HEK293 (cell line): ENCODE results near the gene NDUFB6.

Source experiments
- HOXD13 ChIP-seq: sonication (generic); formaldehyde crosslinking; IDR thresholded peaks from 2 replicates; pipeline ENCODE4 v1.8.0; 2022; ENCODE audit warnings: missing genetic modification reagents, borderline replicate concordance
- KLF7 ChIP-seq: fragments of 450-650 bp; formaldehyde crosslinking; IDR thresholded peaks from 2 replicates; pipeline ENCODE4 v1.5.1; 2016; ENCODE audit warnings: missing biosample characterization, missing genetic modification characterization, borderline replicate concordance
- KLF9 ChIP-seq: fragments of 450-650 bp; formaldehyde crosslinking; IDR thresholded peaks from 2 replicates; pipeline ENCODE4 v1.5.1; 2016; ENCODE audit warnings: missing biosample characterization, missing genetic modification characterization, low read depth
- MEIS1 ChIP-seq: sonication (generic); formaldehyde crosslinking; IDR thresholded peaks from 2 replicates; pipeline ENCODE4 v1.8.1; 2022; ENCODE audit warnings: missing genetic modification reagents, mild to moderate bottlenecking, borderline replicate concordance
- MZF1 ChIP-seq: fragments of 450-650 bp; formaldehyde crosslinking; IDR thresholded peaks from 2 replicates; pipeline ENCODE4 v1.5.1; 2017; ENCODE audit warnings: missing biosample characterization, missing genetic modification characterization, borderline replicate concordance
- ZIC2 ChIP-seq: fragments of 450-650 bp; formaldehyde crosslinking; IDR thresholded peaks from 2 replicates; pipeline ENCODE4 v1.5.1; 2016; ENCODE audit warnings: missing biosample characterization, missing genetic modification characterization
- ZNF121 ChIP-seq: fragments of 450-650 bp; formaldehyde crosslinking; IDR thresholded peaks from 2 replicates; pipeline ENCODE4 v1.5.1; 2016; ENCODE audit warnings: missing biosample characterization, missing genetic modification characterization
- ZNF132 ChIP-seq: fragments of 450-650 bp; formaldehyde crosslinking; IDR thresholded peaks from 2 replicates; pipeline ENCODE4 v1.5.1; 2017; ENCODE audit warnings: missing biosample characterization, missing genetic modification characterization, borderline replicate concordance
- ZNF175 ChIP-seq: fragments of 450-650 bp; formaldehyde crosslinking; IDR thresholded peaks from 2 replicates; pipeline ENCODE4 v1.5.1; 2016; ENCODE audit warnings: missing biosample characterization, missing genetic modification characterization
- ZNF221 ChIP-seq: fragments of 450-650 bp; formaldehyde crosslinking; IDR thresholded peaks from 2 replicates; pipeline ENCODE4 v1.5.1; 2017; ENCODE audit warnings: missing biosample characterization, missing genetic modification characterization, borderline replicate concordance
- ZNF223 ChIP-seq: fragments of 450-650 bp; formaldehyde crosslinking; IDR thresholded peaks from 2 replicates; pipeline ENCODE4 v1.5.1; 2016; ENCODE audit warnings: missing biosample characterization, missing genetic modification characterization
- ZNF324 ChIP-seq: fragments of 450-650 bp; formaldehyde crosslinking; IDR thresholded peaks from 2 replicates; pipeline ENCODE4 v1.5.1; 2016; ENCODE audit warnings: missing biosample characterization, missing genetic modification characterization
- ZNF423 ChIP-seq: fragments of 450-650 bp; formaldehyde crosslinking; IDR thresholded peaks from 2 replicates; pipeline ENCODE4 v1.5.1; 2016; ENCODE audit warnings: missing biosample characterization, missing genetic modification characterization
- ZNF530 ChIP-seq: fragments of 450-650 bp; formaldehyde crosslinking; IDR thresholded peaks from 2 replicates; pipeline ENCODE4 v1.5.1; 2016; ENCODE audit warnings: low read depth, missing biosample characterization, missing genetic modification characterization
- ZNF555 ChIP-seq: fragments of 450-650 bp; formaldehyde crosslinking; conservative IDR thresholded peaks from 2 replicates; pipeline ENCODE4 v1.5.1; 2017; ENCODE audit warnings: missing biosample characterization, mild to moderate bottlenecking, missing genetic modification characterization, inconsistent platforms
- ZNF560 ChIP-seq: fragments of 450-650 bp; formaldehyde crosslinking; IDR thresholded peaks from 2 replicates; pipeline ENCODE4 v1.5.1; 2017; ENCODE audit warnings: missing biosample characterization, missing genetic modification characterization, borderline replicate concordance
- ZNF660 ChIP-seq: fragments of 450-650 bp; IDR thresholded peaks from 2 replicates; pipeline ENCODE4 v1.5.1; 2018; ENCODE audit warnings: missing biosample characterization, mild to moderate bottlenecking, missing genetic modification characterization
- ZNF747 ChIP-seq: fragments of 450-650 bp; formaldehyde crosslinking; IDR thresholded peaks from 2 replicates; pipeline ENCODE4 v1.5.1; 2016; ENCODE audit warnings: missing biosample characterization, missing genetic modification characterization
- ZNF776 ChIP-seq: fragments of 450-650 bp; formaldehyde crosslinking; IDR thresholded peaks from 2 replicates; pipeline ENCODE4 v1.5.0; 2017; ENCODE audit warnings: missing biosample characterization, missing genetic modification characterization, borderline replicate concordance
- ZNF830 ChIP-seq: fragments of 450-650 bp; IDR thresholded peaks from 2 replicates; pipeline ENCODE4 v1.5.0; 2018; ENCODE audit warnings: missing biosample characterization, missing genetic modification characterization, low read depth, mild to moderate bottlenecking, moderate library complexity
- ZNF837 ChIP-seq: fragments of 450-650 bp; formaldehyde crosslinking; IDR thresholded peaks from 2 replicates; pipeline ENCODE4 v1.5.1; 2016; ENCODE audit warnings: missing biosample characterization, missing genetic modification characterization
- TF ChIP-seq, protein P1 (sequence below): fragments of 450-650 bp; formaldehyde crosslinking; IDR thresholded peaks from 2 replicates; pipeline ENCODE4 v1.5.1; 2016; ENCODE audit warnings: missing biosample characterization, missing genetic modification characterization, borderline replicate concordance
- TF ChIP-seq, protein P2 (sequence below): fragments of 450-650 bp; formaldehyde crosslinking; IDR thresholded peaks from 2 replicates; pipeline ENCODE4 v1.5.1; 2017; ENCODE audit warnings: missing biosample characterization, missing genetic modification characterization
- TF ChIP-seq, protein P3 (sequence below): fragments of 450-650 bp; formaldehyde crosslinking; IDR thresholded peaks from 2 replicates; pipeline ENCODE4 v1.5.1; 2016; ENCODE audit warnings: missing biosample characterization, missing genetic modification characterization
- TF ChIP-seq, protein P4 (sequence below): fragments of 450-650 bp; formaldehyde crosslinking; IDR thresholded peaks from 2 replicates; pipeline ENCODE4 v1.5.1; 2016; ENCODE audit warnings: missing biosample characterization, missing genetic modification characterization
- TF ChIP-seq, protein P5 (sequence below): fragments of 450-650 bp; formaldehyde crosslinking; IDR thresholded peaks from 2 replicates; pipeline ENCODE4 v1.5.1; 2016; ENCODE audit warnings: missing biosample characterization, missing genetic modification characterization
- TF ChIP-seq, protein P6 (sequence below): fragments of 450-650 bp; formaldehyde crosslinking; IDR thresholded peaks from 2 replicates; pipeline ENCODE4 v1.5.1; 2016; ENCODE audit warnings: missing biosample characterization, missing genetic modification characterization, low read depth
- TF ChIP-seq, protein P7 (sequence below): fragments of 450-650 bp; formaldehyde crosslinking; IDR thresholded peaks from 2 replicates; pipeline ENCODE4 v1.5.1; 2016; ENCODE audit warnings: missing biosample characterization, missing genetic modification characterization

NDUFB6 gene

DNA sequence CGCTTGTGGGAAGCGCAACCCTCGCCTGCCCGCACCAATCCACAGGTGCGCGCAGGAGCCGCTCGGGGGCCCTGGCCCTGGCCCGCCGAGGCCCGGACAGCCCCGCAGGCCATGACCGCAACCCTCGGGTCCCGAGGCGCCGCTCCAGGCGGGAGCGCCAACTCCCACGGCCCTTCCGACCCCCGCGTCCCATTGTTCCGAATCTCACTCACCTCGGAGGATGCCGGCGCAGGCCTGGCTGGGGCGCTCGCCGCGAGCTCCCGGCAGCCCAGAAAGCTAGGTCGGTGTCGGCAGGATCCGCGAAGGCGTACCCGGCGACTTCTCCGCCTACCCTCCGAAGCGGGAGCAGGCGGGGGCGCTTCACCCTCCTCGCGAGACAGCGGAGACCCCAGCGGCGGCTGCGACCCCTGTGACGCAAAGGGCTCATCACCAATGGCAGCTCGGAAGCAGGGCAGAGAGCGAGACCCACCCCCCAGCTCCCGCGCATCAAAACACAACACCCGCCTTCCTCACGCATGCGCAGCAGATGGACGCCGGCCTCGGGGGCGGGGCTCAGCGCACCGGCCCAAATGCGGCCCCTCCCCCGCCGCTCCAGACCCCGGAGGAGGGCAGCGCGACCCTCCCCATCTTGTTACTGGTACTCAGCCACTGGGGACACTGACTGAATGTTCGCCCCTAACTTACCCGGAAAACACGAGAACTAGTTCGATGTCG, 22.2 kb downstream of the NDUFB6 start (continued):
- TF ChIP-seq KLF9 (tag by site-specific recombination): peak; percentile 88
- TF ChIP-seq HOXD13 (CRISPR knock-in tag): no peak
- TF ChIP-seq MZF1 (tag by site-specific recombination): 0 out of 2 replicates have a peak, but pooled peaks have one; percentile 94
- TF ChIP-seq ZNF660: no peak
- no peak for TF ChIP-seq ZNF830 (tag by site-specific recombination)
- no peak for TF ChIP-seq ZNF221 (tag by site-specific recombination)
- TF ChIP-seq ZNF555: no peak
- TF ChIP-seq, protein P1, sequence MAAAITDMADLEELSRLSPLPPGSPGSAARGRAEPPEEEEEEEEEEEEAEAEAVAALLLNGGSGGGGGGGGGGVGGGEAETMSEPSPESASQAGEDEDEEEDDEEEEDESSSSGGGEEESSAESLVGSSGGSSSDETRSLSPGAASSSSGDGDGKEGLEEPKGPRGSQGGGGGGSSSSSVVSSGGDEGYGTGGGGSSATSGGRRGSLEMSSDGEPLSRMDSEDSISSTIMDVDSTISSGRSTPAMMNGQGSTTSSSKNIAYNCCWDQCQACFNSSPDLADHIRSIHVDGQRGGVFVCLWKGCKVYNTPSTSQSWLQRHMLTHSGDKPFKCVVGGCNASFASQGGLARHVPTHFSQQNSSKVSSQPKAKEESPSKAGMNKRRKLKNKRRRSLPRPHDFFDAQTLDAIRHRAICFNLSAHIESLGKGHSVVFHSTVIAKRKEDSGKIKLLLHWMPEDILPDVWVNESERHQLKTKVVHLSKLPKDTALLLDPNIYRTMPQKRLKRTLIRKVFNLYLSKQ (tag by site-specific recombination): no peak
- TF ChIP-seq ZNF324: no peak
- no peak for TF ChIP-seq ZNF530 (tag by site-specific recombination)
- no peak for TF ChIP-seq ZNF747 (tag by site-specific recombination)
- TF ChIP-seq, protein P2, sequence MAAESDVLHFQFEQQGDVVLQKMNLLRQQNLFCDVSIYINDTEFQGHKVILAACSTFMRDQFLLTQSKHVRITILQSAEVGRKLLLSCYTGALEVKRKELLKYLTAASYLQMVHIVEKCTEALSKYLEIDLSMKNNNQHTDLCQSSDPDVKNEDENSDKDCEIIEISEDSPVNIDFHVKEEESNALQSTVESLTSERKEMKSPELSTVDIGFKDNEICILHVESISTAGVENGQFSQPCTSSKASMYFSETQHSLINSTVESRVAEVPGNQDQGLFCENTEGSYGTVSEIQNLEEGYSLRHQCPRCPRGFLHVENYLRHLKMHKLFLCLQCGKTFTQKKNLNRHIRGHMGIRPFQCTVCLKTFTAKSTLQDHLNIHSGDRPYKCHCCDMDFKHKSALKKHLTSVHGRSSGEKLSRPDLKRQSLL (tag by site-specific recombination): no peak
- TF ChIP-seq, protein P3, sequence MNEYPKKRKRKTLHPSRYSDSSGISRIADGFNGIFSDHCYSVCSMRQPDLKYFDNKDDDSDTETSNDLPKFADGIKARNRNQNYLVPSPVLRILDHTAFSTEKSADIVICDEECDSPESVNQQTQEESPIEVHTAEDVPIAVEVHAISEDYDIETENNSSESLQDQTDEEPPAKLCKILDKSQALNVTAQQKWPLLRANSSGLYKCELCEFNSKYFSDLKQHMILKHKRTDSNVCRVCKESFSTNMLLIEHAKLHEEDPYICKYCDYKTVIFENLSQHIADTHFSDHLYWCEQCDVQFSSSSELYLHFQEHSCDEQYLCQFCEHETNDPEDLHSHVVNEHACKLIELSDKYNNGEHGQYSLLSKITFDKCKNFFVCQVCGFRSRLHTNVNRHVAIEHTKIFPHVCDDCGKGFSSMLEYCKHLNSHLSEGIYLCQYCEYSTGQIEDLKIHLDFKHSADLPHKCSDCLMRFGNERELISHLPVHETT (tag by site-specific recombination): no peak
- TF ChIP-seq ZNF560 (tag by site-specific recombination): no peak
- TF ChIP-seq, protein P4, sequence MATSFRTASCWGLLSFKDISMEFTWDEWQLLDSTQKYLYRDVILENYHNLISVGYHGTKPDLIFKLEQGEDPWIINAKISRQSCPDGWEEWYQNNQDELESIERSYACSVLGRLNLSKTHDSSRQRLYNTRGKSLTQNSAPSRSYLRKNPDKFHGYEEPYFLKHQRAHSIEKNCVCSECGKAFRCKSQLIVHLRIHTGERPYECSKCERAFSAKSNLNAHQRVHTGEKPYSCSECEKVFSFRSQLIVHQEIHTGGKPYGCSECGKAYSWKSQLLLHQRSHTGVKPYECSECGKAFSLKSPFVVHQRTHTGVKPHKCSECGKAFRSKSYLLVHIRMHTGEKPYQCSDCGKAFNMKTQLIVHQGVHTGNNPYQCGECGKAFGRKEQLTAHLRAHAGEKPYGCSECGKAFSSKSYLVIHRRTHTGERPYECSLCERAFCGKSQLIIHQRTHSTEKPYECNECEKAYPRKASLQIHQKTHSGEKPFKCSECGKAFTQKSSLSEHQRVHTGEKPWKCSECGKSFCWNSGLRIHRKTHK: no peak
- no peak for TF ChIP-seq ZNF175 (tag by site-specific recombination)
- TF ChIP-seq MEIS1 (CRISPR knock-in tag): no peak
- TF ChIP-seq, protein P5, sequence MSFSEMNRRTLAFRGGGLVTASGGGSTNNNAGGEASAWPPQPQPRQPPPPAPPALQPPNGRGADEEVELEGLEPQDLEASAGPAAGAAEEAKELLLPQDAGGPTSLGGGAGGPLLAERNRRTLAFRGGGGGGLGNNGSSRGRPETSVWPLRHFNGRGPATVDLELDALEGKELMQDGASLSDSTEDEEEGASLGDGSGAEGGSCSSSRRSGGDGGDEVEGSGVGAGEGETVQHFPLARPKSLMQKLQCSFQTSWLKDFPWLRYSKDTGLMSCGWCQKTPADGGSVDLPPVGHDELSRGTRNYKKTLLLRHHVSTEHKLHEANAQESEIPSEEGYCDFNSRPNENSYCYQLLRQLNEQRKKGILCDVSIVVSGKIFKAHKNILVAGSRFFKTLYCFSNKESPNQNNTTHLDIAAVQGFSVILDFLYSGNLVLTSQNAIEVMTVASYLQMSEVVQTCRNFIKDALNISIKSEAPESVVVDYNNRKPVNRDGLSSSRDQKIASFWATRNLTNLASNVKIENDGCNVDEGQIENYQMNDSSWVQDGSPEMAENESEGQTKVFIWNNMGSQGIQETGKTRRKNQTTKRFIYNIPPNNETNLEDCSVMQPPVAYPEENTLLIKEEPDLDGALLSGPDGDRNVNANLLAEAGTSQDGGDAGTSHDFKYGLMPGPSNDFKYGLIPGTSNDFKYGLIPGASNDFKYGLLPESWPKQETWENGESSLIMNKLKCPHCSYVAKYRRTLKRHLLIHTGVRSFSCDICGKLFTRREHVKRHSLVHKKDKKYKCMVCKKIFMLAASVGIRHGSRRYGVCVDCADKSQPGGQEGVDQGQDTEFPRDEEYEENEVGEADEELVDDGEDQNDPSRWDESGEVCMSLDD: peak; percentile 52; the same call in 1 of the 2 replicates
- no peak for TF ChIP-seq ZNF132 (tag by site-specific recombination)
- TF ChIP-seq ZNF837: no peak
- no peak for TF ChIP-seq ZNF776 (tag by site-specific recombination)
- TF ChIP-seq KLF7 (tag by site-specific recombination): no peak
- TF ChIP-seq ZNF121 (tag by site-specific recombination): peak; percentile 100
- TF ChIP-seq ZNF423 (tag by site-specific recombination): no peak
- TF ChIP-seq, protein P6, sequence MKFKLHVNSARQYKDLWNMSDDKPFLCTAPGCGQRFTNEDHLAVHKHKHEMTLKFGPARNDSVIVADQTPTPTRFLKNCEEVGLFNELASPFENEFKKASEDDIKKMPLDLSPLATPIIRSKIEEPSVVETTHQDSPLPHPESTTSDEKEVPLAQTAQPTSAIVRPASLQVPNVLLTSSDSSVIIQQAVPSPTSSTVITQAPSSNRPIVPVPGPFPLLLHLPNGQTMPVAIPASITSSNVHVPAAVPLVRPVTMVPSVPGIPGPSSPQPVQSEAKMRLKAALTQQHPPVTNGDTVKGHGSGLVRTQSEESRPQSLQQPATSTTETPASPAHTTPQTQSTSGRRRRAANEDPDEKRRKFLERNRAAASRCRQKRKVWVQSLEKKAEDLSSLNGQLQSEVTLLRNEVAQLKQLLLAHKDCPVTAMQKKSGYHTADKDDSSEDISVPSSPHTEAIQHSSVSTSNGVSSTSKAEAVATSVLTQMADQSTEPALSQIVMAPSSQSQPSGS: no peak
- TF ChIP-seq ZIC2 (tag by site-specific recombination): peak; percentile 41
- TF ChIP-seq, protein P7, sequence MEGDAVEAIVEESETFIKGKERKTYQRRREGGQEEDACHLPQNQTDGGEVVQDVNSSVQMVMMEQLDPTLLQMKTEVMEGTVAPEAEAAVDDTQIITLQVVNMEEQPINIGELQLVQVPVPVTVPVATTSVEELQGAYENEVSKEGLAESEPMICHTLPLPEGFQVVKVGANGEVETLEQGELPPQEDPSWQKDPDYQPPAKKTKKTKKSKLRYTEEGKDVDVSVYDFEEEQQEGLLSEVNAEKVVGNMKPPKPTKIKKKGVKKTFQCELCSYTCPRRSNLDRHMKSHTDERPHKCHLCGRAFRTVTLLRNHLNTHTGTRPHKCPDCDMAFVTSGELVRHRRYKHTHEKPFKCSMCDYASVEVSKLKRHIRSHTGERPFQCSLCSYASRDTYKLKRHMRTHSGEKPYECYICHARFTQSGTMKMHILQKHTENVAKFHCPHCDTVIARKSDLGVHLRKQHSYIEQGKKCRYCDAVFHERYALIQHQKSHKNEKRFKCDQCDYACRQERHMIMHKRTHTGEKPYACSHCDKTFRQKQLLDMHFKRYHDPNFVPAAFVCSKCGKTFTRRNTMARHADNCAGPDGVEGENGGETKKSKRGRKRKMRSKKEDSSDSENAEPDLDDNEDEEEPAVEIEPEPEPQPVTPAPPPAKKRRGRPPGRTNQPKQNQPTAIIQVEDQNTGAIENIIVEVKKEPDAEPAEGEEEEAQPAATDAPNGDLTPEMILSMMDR (tag by site-specific recombination): peak; percentile 65; the same call in 1 of the 2 replicates
- peak; percentile 82; the same call in 1 of the 2 replicates for TF ChIP-seq ZNF223 (tag by site-specific recombination)
